OCI-LY7 (cell line): ENCODE data around the gene NPDC1. TPM values are rescaled to one million over a fixed set of nuclear protein-coding genes. Genes with fewer than 3 reads are reported as not detected.

Experiments used
- BruUV-seq: library from RNA; stranded (reverse); fragments of 400-500 nt; replicated peaks from 2 replicates; lab custom pipeline; 2021; lab: Mats Ljungman, UMichigan
- CTCF ChIA-PET: fragments of 300-600 bp; sonication (Branson Sonifier 250); formaldehyde crosslinking; loops from one replicate; lab custom pipeline; 2022; ENCODE audit warnings: antibody characterized with exemption; ENCODE audit not compliant: unreplicated experiment; lab: Charles Lee
- POLR2A ChIA-PET: fragments of 300-600 bp; sonication (Branson Sonifier 250); formaldehyde crosslinking; loops from one replicate; lab custom pipeline; 2022; ENCODE audit warnings: antibody characterized with exemption; lab: Charles Lee
- DNase-seq: peaks from one replicate; pipeline ENCODE4 v3.0.0-alpha.2; 2015; ENCODE audit warnings: low spot score
- H2AFZ ChIP-seq: fragments of 200-600 bp; sonication (generic), shearing (Covaris generic); 2 replicates; pipeline ENCODE4 v1.6.1; 2014; ENCODE audit warnings: mild to moderate bottlenecking, antibody characterized with exemption, low read length, moderate library complexity
- H3K27ac ChIP-seq: fragments of 200-600 bp; sonication (generic); 2 replicates; pipeline ENCODE4 v1.5.1; 2014; ENCODE audit warnings: mixed run types, low read depth, mild to moderate bottlenecking, moderate library complexity, low read length, inconsistent platforms; ENCODE audit not compliant: poor library complexity, severe bottlenecking
- H3K36me3 ChIP-seq: fragments of 200-600 bp; sonication (generic); 2 replicates; pipeline ENCODE4 v1.6.1; 2014; ENCODE audit warnings: mild to moderate bottlenecking, antibody characterized with exemption, low read length, moderate library complexity, mixed read lengths; ENCODE audit not compliant: insufficient read depth
- H3K4me1 ChIP-seq: fragments of 200-600 bp; sonication (generic); 2 replicates; pipeline ENCODE4 v1.5.1; 2014; ENCODE audit warnings: mild to moderate bottlenecking, low read length; ENCODE audit not compliant: insufficient read depth, poor library complexity, severe bottlenecking
- H3K4me2 ChIP-seq: fragments of 200-600 bp; sonication (generic); 2 replicates; pipeline ENCODE4 v1.6.1; 2014; ENCODE audit warnings: mild to moderate bottlenecking, low read length
- H3K4me3 ChIP-seq: fragments of 200-600 bp; sonication (generic); 2 replicates; pipeline ENCODE4 v1.5.1; 2014; ENCODE audit warnings: mild to moderate bottlenecking, low read depth, low read length; ENCODE audit not compliant: poor library complexity, severe bottlenecking
- H3K79me2 ChIP-seq: fragments of 200-600 bp; sonication (generic); 2 replicates; pipeline ENCODE4 v1.6.1; 2016; ENCODE audit warnings: low read depth, mild to moderate bottlenecking, low read length, moderate library complexity, mixed read lengths; ENCODE audit not compliant: insufficient read depth
- H3K9me2 ChIP-seq: fragments of 200-600 bp; sonication (generic); 2 replicates; pipeline ENCODE4 v1.6.1; 2016; ENCODE audit warnings: mild to moderate bottlenecking, low read length, mixed read lengths; ENCODE audit not compliant: insufficient read depth
- H3K9me3 ChIP-seq: fragments of 200-600 bp; sonication (generic); 2 replicates; pipeline ENCODE4 v1.6.1; 2014; ENCODE audit warnings: mild to moderate bottlenecking, mixed run types, low read length, mixed read lengths
- H4K20me1 ChIP-seq: fragments of 200-600 bp; sonication (generic); 2 replicates; pipeline ENCODE4 v1.6.1; 2014; ENCODE audit warnings: mild to moderate bottlenecking, antibody characterized with exemption, low read length, moderate library complexity, mixed read lengths; ENCODE audit not compliant: insufficient read depth
- EZH2phosphoT487 ChIP-seq: fragments of 200-600 bp; sonication (generic); IDR thresholded peaks from 2 replicates; pipeline ENCODE4 v1.6.1; 2018; ENCODE audit warnings: low read depth, borderline replicate concordance, mild to moderate bottlenecking, mixed run types, antibody characterized with exemption, low read length, moderate library complexity, mixed read lengths
- intact Hi-C: fragments of 100-400 bp; cut with micrococcal nuclease; formaldehyde crosslinking; loops from one replicate; pipeline ENCODE4 v1.10.0; 2022; ENCODE audit not compliant: unreplicated experiment
- total RNA-seq, 2 experiments: library from RNA; depleted of rRNA in 1 of 2; stranded (reverse); fragments of >200 nt in 1 of 2; shearing (Covaris generic) in 1 of 2; gene quantifications; 2 replicates each; pipeline ENCODE4 v1.2.3, GENCODE V29; 2014 to 2022
- TF ChIP-seq, protein P1 (sequence below): fragments of 200-600 bp; sonication (generic); conservative IDR thresholded peaks from 2 replicates; pipeline ENCODE4 v1.5.1; 2014; ENCODE audit warnings: mild to moderate bottlenecking, antibody characterized with exemption, low read length, moderate library complexity, mixed read lengths

NPDC1 gene
- total RNA-seq, 2 experiments from 2014 or later, result 0.32 to 0.38 TPM

DNA sequence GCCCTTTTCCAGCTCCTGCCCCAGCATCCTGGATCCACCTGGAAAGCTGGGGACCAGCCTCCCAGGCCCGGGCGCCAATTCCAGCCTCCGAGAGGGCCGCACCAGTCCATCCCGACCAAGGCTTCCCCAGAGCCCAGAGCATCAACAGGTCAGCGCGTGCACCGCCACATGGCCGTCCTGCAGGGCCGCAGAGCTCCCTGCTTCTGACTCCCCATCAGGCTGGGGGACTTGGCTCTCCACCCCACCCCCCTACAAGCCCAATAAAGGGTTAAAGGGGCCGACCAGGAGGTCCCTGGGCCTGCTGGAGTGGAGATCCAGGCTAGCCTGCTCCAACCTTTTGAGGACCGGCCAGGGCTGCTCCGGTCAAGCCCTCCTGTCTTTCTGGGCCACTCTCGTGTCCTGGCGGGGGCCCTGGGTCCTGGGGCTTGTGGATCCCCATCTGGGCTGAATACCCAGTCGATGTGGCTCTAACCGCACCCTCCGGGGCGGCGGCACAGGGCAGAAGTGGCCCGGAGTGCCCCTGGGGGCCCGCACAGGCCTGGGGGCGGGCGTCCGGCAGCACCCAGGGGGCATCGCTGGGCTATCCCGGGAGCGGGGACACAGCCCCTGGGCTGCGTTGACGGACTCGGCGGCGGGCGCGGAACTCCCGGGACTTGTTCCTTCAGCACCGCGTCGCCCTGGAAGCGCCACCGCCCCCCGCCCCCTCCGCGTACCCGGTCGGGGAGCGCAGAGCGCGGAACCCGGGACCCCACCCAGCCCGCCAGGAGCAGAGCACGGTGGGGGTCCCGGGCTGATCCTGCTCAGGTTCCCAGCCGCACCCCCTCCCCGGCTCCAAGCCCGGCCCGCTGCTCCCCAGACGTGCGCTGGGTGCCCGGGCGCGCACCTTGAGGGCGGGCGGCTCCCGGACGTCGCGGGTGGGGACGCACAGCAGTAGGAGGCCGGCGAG is 7.3 kb upstream of the NPDC1 start:
- no peak for TF ChIP-seq EZH2phosphoT487
- TF ChIP-seq, protein P1, sequence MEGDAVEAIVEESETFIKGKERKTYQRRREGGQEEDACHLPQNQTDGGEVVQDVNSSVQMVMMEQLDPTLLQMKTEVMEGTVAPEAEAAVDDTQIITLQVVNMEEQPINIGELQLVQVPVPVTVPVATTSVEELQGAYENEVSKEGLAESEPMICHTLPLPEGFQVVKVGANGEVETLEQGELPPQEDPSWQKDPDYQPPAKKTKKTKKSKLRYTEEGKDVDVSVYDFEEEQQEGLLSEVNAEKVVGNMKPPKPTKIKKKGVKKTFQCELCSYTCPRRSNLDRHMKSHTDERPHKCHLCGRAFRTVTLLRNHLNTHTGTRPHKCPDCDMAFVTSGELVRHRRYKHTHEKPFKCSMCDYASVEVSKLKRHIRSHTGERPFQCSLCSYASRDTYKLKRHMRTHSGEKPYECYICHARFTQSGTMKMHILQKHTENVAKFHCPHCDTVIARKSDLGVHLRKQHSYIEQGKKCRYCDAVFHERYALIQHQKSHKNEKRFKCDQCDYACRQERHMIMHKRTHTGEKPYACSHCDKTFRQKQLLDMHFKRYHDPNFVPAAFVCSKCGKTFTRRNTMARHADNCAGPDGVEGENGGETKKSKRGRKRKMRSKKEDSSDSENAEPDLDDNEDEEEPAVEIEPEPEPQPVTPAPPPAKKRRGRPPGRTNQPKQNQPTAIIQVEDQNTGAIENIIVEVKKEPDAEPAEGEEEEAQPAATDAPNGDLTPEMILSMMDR, result no peak
- no peaks in the 10 kb centered on the region for H3K4me1 ChIP-seq
- H3K79me2 ChIP-seq, result no peaks in the 10 kb centered on the region
- H3K9me2 ChIP-seq, result no peaks in the 10 kb centered on the region
- intact Hi-C loops, result no loop called here
- no peak overlapping the region for H2AFZ ChIP-seq
- H4K20me1 ChIP-seq, result no peaks in the 10 kb centered on the region
- H3K4me2 ChIP-seq, result no peak overlapping the region
- no TSS peak for BruUV-seq
- H3K4me3 ChIP-seq, result no peak overlapping the region
- DNase-seq, result no peak
- CTCF ChIA-PET, result no interaction called here
- H3K36me3 ChIP-seq, result no peaks in the 10 kb centered on the region
- no peak overlapping the region for H3K27ac ChIP-seq
- H3K9me3 ChIP-seq, result no peaks in the 10 kb centered on the region
- POLR2A ChIA-PET, result interaction anchor here (0.5 kb wide), 1 partner anchor 316 kb away, joined by 3 read pairs; no protein-coding TSS in a partner anchor

DNA sequence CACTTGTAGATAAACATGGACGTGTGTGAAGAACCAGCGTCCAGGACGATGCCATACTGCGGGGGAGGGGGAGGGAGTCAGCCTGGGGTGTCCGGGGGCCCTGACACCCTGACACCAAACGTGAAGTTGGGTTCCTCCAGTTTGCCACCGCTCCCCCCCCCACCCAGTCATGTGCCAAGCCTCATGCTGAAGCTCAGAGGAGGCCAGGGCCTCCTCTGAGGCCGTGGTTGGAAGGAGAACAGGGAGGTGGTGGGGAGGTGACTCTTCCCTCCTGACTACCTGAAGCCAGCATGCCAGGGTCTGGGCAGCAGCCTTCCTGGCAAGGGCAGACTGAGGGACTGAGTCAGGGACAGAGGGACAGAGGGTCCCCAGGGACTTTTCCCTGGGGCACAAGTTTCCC is 6.3 kb upstream of the NPDC1 start:
- no peak overlapping the region for H3K4me2 ChIP-seq
- H3K4me1 ChIP-seq, result no peaks in the 10 kb centered on the region
- H3K27ac ChIP-seq, result no peak overlapping the region
- BruUV-seq, result no TSS peak
- no peak for DNase-seq
- H2AFZ ChIP-seq, result no peak overlapping the region
- H3K36me3 ChIP-seq, result no peaks in the 10 kb centered on the region
- no peaks in the 10 kb centered on the region for H3K9me2 ChIP-seq
- TF ChIP-seq EZH2phosphoT487, result no peak
- TF ChIP-seq, protein P1, result no peak
- H3K79me2 ChIP-seq, result no peaks in the 10 kb centered on the region
- H4K20me1 ChIP-seq, result no peaks in the 10 kb centered on the region
- ChIA-PET POLR2A (no interaction called here), CTCF (interaction anchor here (0.6 kb wide), 1 partner anchor 9 kb away, joined by 3 read pairs; no protein-coding TSS in a partner anchor)
- no peak overlapping the region for H3K4me3 ChIP-seq
- no peaks in the 10 kb centered on the region for H3K9me3 ChIP-seq
- intact Hi-C loops, result no loop called here
